ENCODE results near the gene TRPM3.

The TRPM3 gene

GRCh38 chr9:70947511-70947910 lies 173.9 kb downstream of the TRPM3 start:
- DNase-seq (ENCODE audit: low read depth): no peak

GRCh38 chr9:70947086-70947485 lies 174.3 kb downstream of the TRPM3 start:
- peak; percentile 40 for DNase-seq (ENCODE audit: low read depth)

GRCh38 chr9:70945301-70945700 lies 176.1 kb downstream of the TRPM3 start:
- DNase-seq (ENCODE audit: low read depth): peak; percentile 43

- no peak for DNase-seq (ENCODE audit: low read depth)
Measured at GRCh38 chr9:70941191-70941590, 180.2 kb downstream of the TRPM3 start.

GRCh38 chr9:70940605-70941004 lies 180.8 kb downstream of the TRPM3 start:
- no peak for DNase-seq (ENCODE audit: low read depth)

GRCh38 chr9:70936536-70936935 lies 184.9 kb downstream of the TRPM3 start:
- no peak for DNase-seq (ENCODE audit: low read depth)

- DNase-seq (ENCODE audit: low read depth): peak; percentile 66
Measured at GRCh38 chr9:70935856-70936255, 185.6 kb downstream of the TRPM3 start.

GRCh38 chr9:70934642-70935041 lies 186.8 kb downstream of the TRPM3 start:
- DNase-seq (ENCODE audit: low read depth): no peak

- DNase-seq (ENCODE audit: low read depth): no peak
Measured at GRCh38 chr9:70933321-70933720, 188.1 kb downstream of the TRPM3 start.

- DNase-seq (ENCODE audit: low read depth): no peak
Measured at GRCh38 chr9:70932097-70932496, 189.3 kb downstream of the TRPM3 start.

- no peak for DNase-seq (ENCODE audit: low read depth)
Measured at GRCh38 chr9:70927530-70927929, 193.9 kb downstream of the TRPM3 start.

- peak; percentile 89 for DNase-seq (ENCODE audit: low read depth)
Measured at GRCh38 chr9:70924895-70925547, 196.4 kb downstream of the TRPM3 start.

- peak; percentile 81 for DNase-seq (ENCODE audit: low read depth)
Measured at GRCh38 chr9:70924380-70924779, 197.0 kb downstream of the TRPM3 start.

GRCh38 chr9:70923961-70924360 lies 197.5 kb downstream of the TRPM3 start:
- peak; percentile 5 for DNase-seq (ENCODE audit: low read depth)

- peak; percentile 43 for DNase-seq (ENCODE audit: low read depth)
Measured at GRCh38 chr9:70921136-70921535, 200.3 kb downstream of the TRPM3 start.

GRCh38 chr9:70917277-70917676 lies 204.1 kb downstream of the TRPM3 start:
- no peak for DNase-seq (ENCODE audit: low read depth)

- no peak for DNase-seq (ENCODE audit: low read depth)
Measured at GRCh38 chr9:70911791-70912190, 209.6 kb downstream of the TRPM3 start.

GRCh38 chr9:70910598-70910997 lies 210.8 kb downstream of the TRPM3 start:
- DNase-seq (ENCODE audit: low read depth): no peak

- DNase-seq (ENCODE audit: low read depth): peak; percentile 99
Measured at GRCh38 chr9:70902692-70903131, 218.7 kb downstream of the TRPM3 start.

- peak; percentile 56 for DNase-seq (ENCODE audit: low read depth)
Measured at GRCh38 chr9:70902171-70902570, 219.2 kb downstream of the TRPM3 start.

- DNase-seq (ENCODE audit: low read depth): peak; percentile 14
Measured at GRCh38 chr9:70901746-70902145, 219.7 kb downstream of the TRPM3 start.

- DNase-seq (ENCODE audit: low read depth): no peak
Measured at GRCh38 chr9:70901013-70901412, 220.4 kb downstream of the TRPM3 start.

GRCh38 chr9:70893580-70894122 lies 227.8 kb downstream of the TRPM3 start:
- no peak for DNase-seq (ENCODE audit: low read depth)

- DNase-seq (ENCODE audit: low read depth): no peak
Measured at GRCh38 chr9:70888471-70888870, 232.9 kb downstream of the TRPM3 start.

Measured in amniotic epithelial cell (primary cell).